ENCODE results near the gene LYVE1. TPM values are rescaled to one million over a fixed set of nuclear protein-coding genes. Genes with fewer than 3 reads are reported as not detected.

LYVE1 gene
- 100 to 1,000 TPM in 2 of 10 donors, 10 to 100 TPM in 8; 66.5 to 111 (median 87.8) TPM for polyA plus RNA-seq (ENCODE audit: insufficient read length in 10 of 10)
- long read RNA-seq, donor 1, transcript LYVE1-201 (6 exons, 3,273 nt) = major isoform, 14 of 31 reads
- long read RNA-seq, donor 1, partial matches to known transcripts = 17 of 31 reads
- long read RNA-seq, donor 1, other reads (novel, unspliced or antisense) = 0 of 31 reads
- long read RNA-seq, donor 2, transcript LYVE1-201 (6 exons, 3,273 nt) = major isoform, 15 of 25 reads
- long read RNA-seq, donor 2, partial matches to known transcripts = 10 of 25 reads
- long read RNA-seq, donor 2, other reads (novel, unspliced or antisense) = 0 of 25 reads
- long read RNA-seq, donor 3 = 0 reads
- long read RNA-seq, donor 4, transcript LYVE1-201 (6 exons, 3,273 nt) = major isoform, 14 of 42 reads
- long read RNA-seq, donor 4, partial matches to known transcripts = 28 of 42 reads
- long read RNA-seq, donor 4, other reads (novel, unspliced or antisense) = 0 of 42 reads
- long read RNA-seq, donor 5, transcript LYVE1-201 (6 exons, 3,273 nt) = major isoform, 27 of 61 reads
- long read RNA-seq, donor 5, partial matches to known transcripts = 34 of 61 reads
- long read RNA-seq, donor 5, other reads (novel, unspliced or antisense) = 0 of 61 reads
- long read RNA-seq, donor 6, transcript LYVE1-201 (6 exons, 3,273 nt) = major isoform, 19 of 37 reads
- long read RNA-seq, donor 6, partial matches to known transcripts = 18 of 37 reads
- long read RNA-seq, donor 6, other reads (novel, unspliced or antisense) = 0 of 37 reads
- long read RNA-seq, donor 7, transcript LYVE1-201 (6 exons, 3,273 nt) = major isoform, 8 of 36 reads
- long read RNA-seq, donor 7, partial matches to known transcripts = 28 of 36 reads
- long read RNA-seq, donor 7, other reads (novel, unspliced or antisense) = 0 of 36 reads
- long read RNA-seq, donor 8, transcript LYVE1-201 (6 exons, 3,273 nt) = major isoform, 10 of 37 reads
- long read RNA-seq, donor 8, partial matches to known transcripts = 27 of 37 reads
- long read RNA-seq, donor 8, other reads (novel, unspliced or antisense) = 0 of 37 reads
- long read RNA-seq, donor 9, partial matches to known transcripts = 0 of 4 reads
- long read RNA-seq, donor 9, other reads (novel, unspliced or antisense) = 0 of 4 reads

GRCh38 chr11:10568486-10568941 lies at the start of gene LYVE1:
LYVE1 (minus strand) TSS chr11:10568665; CDS start chr11:10568532, 133 bp downstream.
- peak in 2 of 3 donors; percentile 42 to 69 for DNase-seq

- DNase-seq = no peak
Measured at GRCh38 chr11:10617551-10617950, 49.1 kb upstream of the LYVE1 start.

GRCh38 chr11:10611979-10612862 lies 43.8 kb upstream of the LYVE1 start:
- DNase-seq = no peak

- no peak for DNase-seq
Measured at GRCh38 chr11:10609636-10610035, 41.2 kb upstream of the LYVE1 start.

- no peak for DNase-seq
Measured at GRCh38 chr11:10608584-10608983, 40.1 kb upstream of the LYVE1 start.

- DNase-seq = peak in 1 of 3 donors; percentile 49
Measured at GRCh38 chr11:10607462-10608132, 39.1 kb upstream of the LYVE1 start.

- no peak for DNase-seq
Measured at GRCh38 chr11:10606536-10607208, 38.2 kb upstream of the LYVE1 start.

- DNase-seq = peak in 2 of 3 donors; percentile 58 to 70
Measured at GRCh38 chr11:10605941-10606381, 37.5 kb upstream of the LYVE1 start.

- no peak for DNase-seq
Measured at GRCh38 chr11:10604798-10605197, 36.3 kb upstream of the LYVE1 start.

GRCh38 chr11:10604340-10604748 lies 35.9 kb upstream of the LYVE1 start:
- peak in 1 of 3 donors; percentile 74 for DNase-seq

GRCh38 chr11:10603721-10604297 lies 35.3 kb upstream of the LYVE1 start:
- no peak for DNase-seq

- no peak for DNase-seq
Measured at GRCh38 chr11:10602945-10603344, 34.5 kb upstream of the LYVE1 start.

- no peak for DNase-seq
Measured at GRCh38 chr11:10602366-10602765, 33.9 kb upstream of the LYVE1 start.

GRCh38 chr11:10601837-10602236 lies 33.4 kb upstream of the LYVE1 start:
- no peak for DNase-seq

- DNase-seq = peak in 2 of 3 donors; percentile 54 to 59
Measured at GRCh38 chr11:10600570-10601248, 32.2 kb upstream of the LYVE1 start.

- DNase-seq = no peak
Measured at GRCh38 chr11:10599388-10600175, 31.1 kb upstream of the LYVE1 start.

- DNase-seq = no peak
Measured at GRCh38 chr11:10598816-10599215, 30.4 kb upstream of the LYVE1 start.

- DNase-seq = no peak
Measured at GRCh38 chr11:10597877-10598351, 29.4 kb upstream of the LYVE1 start.
